ENCODE data around the gene BTBD6. TPM values are rescaled to one million over a fixed set of nuclear protein-coding genes. Genes with fewer than 3 reads are reported as not detected.
"Not testable (repeated sequence)": the region's sequence is repeated elsewhere in the genome, so short reads cannot be mapped to it uniquely, and the experiment has no call there.

BTBD6 gene
- total RNA-seq, 2 donors from 2014 or later, result 60.0 to 82.5 TPM

DNA sequence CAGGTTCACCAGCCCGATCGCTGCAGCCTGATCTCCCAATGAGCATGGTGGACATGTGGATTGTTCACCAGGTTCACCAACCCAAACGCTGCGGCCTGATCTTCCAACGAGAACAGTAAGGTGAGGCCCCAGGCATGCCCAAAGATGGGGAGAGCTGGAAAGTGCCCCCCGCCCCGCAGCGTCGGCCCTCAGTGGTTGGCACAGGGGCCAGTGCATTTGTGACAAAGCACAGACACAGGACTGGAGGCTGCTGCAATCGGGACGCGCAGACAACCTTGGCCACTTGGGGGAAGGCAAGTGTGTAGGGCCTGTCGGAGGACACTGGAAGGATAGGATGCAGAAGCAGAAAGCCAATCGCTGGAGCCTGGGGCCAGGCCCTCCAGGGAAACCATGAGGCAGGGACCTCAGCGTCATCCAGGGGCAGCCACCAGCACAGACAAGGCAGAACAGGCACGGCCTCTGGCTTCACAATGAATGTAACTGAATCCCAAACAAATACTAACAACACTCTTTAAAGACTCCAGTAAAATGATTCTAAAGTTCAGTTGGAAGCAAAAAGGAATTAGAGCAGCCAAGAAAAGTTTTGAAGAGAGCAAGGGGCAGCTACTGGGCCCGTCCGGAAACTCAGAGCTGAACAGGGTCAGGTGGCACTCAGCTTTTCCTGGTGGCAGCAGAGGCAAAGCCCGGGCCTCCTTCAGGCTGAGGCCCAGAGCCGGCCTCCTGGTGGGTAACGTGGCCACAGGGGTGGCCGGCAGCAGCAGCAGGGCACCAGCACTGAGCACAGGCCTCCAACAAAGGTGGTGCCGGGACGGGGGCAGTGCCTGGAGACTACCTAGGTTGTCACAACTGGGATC, 39.1 kb downstream of the BTBD6 start:
- whole genome bisulfite sequencing, result 65% methylated on average over 24 of the region's 24 CpGs
- intact Hi-C loops (cut with DNase I), result loop anchor here (10.0 kb wide), 1 partner anchor 193 kb away; no protein-coding TSS in a partner anchor

DNA sequence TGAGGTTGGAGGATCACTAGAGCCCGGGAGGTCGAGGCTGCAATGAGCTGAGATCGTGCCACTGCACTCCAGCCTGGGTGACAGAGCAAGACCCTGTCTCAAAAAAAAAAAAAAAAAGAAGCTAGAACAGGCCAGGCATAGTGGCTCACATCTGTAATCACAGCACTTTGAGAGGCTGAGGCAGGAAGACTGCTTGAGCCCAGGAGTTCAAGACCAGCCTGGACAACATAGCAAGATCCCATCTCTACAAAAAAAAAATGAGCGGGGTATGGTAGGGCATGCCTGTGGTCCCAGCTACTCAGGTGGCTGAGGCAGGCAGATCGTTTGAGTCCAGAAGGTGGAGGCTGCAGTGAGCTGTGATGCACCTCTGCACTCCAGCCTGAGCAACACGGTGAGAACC, 40.6 kb downstream of the BTBD6 start:
- H3K4me3 ChIP-seq; H3K9me3 ChIP-seq; H3K27me3 ChIP-seq (replicated peaks; ENCODE audit: insufficient read depth); H3K4me1 ChIP-seq (replicated peaks); H3K36me3 ChIP-seq; DNase-seq (ENCODE audit: low spot score); H3K27ac ChIP-seq: not testable (repeated sequence)
- intact Hi-C loops (cut with DNase I), result loop anchor here (10.0 kb wide), 1 partner anchor 194 kb away; no protein-coding TSS in a partner anchor
- 81% methylated on average over 6 of the region's 6 CpGs for WGBS

More for the DNA sequence above, 39.1 kb downstream of the BTBD6 start:
- no peak for DNase-seq (ENCODE audit: low spot score)
- H3K9me3 ChIP-seq, result no peaks in the 10 kb centered on the region
- no peaks in the 10 kb centered on the region for H3K27me3 ChIP-seq (replicated peaks; ENCODE audit: insufficient read depth)
- no peak overlapping the region for H3K4me3 ChIP-seq
- TF ChIP-seq POLR2A (IDR thresholded peaks at IDR 0.05), result no peak
- TF ChIP-seq, protein P1, sequence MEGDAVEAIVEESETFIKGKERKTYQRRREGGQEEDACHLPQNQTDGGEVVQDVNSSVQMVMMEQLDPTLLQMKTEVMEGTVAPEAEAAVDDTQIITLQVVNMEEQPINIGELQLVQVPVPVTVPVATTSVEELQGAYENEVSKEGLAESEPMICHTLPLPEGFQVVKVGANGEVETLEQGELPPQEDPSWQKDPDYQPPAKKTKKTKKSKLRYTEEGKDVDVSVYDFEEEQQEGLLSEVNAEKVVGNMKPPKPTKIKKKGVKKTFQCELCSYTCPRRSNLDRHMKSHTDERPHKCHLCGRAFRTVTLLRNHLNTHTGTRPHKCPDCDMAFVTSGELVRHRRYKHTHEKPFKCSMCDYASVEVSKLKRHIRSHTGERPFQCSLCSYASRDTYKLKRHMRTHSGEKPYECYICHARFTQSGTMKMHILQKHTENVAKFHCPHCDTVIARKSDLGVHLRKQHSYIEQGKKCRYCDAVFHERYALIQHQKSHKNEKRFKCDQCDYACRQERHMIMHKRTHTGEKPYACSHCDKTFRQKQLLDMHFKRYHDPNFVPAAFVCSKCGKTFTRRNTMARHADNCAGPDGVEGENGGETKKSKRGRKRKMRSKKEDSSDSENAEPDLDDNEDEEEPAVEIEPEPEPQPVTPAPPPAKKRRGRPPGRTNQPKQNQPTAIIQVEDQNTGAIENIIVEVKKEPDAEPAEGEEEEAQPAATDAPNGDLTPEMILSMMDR (IDR thresholded peaks at IDR 0.05), result no peak
- no peak for TF ChIP-seq POLR2AphosphoS5 (IDR thresholded peaks at IDR 0.05)
- no peak overlapping the region for H3K27ac ChIP-seq
- no peaks in the 10 kb centered on the region for H3K36me3 ChIP-seq
- no peaks in the 10 kb centered on the region for H3K4me1 ChIP-seq (replicated peaks)

DNA sequence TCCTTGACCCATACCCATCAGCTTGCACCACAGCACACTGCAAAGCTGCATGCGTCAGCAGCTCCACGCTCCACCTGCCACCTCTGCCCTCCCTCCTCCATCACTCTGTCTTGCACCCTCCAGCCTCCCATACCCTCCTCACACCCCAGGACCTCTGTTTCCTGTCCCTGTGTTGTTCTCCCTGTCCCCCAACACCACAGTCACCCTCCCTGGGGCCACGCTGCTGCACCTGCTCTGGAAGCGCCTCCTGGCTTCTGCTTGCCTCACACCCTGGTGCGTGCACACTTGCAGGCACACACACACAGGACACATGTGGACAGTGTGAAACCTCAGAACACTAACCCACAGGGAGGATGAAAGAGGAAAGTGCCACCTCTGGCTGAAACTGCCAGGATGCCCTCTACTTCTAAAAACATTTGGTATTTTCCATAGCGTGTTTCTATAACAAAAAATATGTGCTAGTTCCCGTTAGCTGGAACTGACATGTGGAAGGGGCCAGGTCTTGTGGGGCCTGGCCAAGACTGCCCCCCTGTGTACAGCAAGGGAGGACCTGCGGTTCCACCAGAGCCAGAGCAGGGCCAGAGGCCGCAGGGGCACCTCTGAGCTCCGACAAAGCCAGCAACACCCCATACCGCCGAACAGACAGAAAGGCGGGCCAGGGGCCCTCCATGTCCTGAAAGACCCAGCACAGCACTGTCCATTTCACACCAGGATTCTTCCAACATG, 42.5 kb downstream of the BTBD6 start:
- Histone ChIP-seq H3K27ac (no peak overlapping the region), H3K9me3 (no peaks in the 10 kb centered on the region), H3K27me3 (replicated peaks; ENCODE audit: insufficient read depth) (no peaks in the 10 kb centered on the region), H3K4me3 (no peak overlapping the region), H3K36me3 (no peaks in the 10 kb centered on the region), H3K4me1 (replicated peaks) (no peaks in the 10 kb centered on the region)
- intact Hi-C loops (cut with DNase I), result no loop called here
- DNase-seq (ENCODE audit: low spot score), result no peak
- TF ChIP-seq POLR2AphosphoS5 (IDR thresholded peaks at IDR 0.05) (no peak), POLR2A (IDR thresholded peaks at IDR 0.05) (no peak)
- TF ChIP-seq, protein P1 (IDR thresholded peaks at IDR 0.05), result no peak
- WGBS, result 82% methylated on average over 13 of the region's 13 CpGs

DNA sequence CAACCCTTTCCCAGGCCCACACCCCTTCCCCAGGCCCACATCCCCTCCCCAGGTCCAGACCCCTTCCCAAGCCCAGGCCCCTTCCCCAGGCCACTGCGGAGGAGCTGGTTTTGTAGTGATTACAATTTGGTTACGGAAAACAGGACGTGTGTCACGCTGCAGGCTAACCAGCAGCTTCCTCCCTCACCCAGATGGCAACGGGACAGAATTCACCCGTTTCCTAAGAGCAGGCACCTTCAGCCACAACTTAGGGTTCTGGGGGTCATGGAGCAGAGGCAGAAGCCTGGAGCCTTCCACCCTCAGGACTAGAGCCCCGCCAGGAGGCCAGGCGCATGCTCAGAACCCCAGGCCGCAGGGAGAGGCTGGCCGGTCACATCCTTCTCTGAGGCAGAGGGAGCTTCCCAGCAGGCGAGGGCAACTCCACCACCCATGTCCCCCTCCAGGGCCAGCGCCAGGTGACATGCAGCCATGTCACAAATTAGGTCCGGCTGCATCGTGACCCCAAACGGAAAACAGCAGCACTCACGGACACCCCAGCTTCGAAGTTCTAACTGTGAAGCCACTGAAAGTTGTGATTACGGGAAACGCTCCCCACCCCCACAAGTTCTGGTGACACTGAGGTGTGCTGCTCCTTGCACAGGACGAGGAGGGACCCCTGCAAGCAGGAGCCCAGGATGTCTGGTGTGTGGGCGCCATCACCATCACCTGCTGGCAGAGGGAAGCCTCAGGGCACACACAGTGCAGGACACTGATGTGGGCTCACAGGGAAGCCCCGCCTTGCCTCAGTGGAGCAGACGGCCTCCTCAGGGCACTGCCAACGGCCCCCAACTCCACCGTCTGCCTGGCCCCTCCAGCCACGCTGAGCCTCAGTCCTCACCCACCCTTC, 44.7 kb downstream of the BTBD6 start:
- H3K9me3 ChIP-seq, result no peaks in the 10 kb centered on the region
- WGBS, result 84% methylated on average over 22 of the region's 26 CpGs
- no peak overlapping the region for H3K4me3 ChIP-seq
- TF ChIP-seq POLR2A (IDR thresholded peaks at IDR 0.05) (no peak), POLR2AphosphoS5 (IDR thresholded peaks at IDR 0.05) (no peak)
- TF ChIP-seq, protein P1 (IDR thresholded peaks at IDR 0.05), result no peak
- H3K4me1 ChIP-seq (replicated peaks), result no peaks in the 10 kb centered on the region
- no peak overlapping the region for H3K27ac ChIP-seq
- no peak for DNase-seq (ENCODE audit: low spot score)
- no peaks in the 10 kb centered on the region for H3K27me3 ChIP-seq (replicated peaks; ENCODE audit: insufficient read depth)
- H3K36me3 ChIP-seq, result no peaks in the 10 kb centered on the region
- intact Hi-C loops (cut with DNase I), result no loop called here

DNA sequence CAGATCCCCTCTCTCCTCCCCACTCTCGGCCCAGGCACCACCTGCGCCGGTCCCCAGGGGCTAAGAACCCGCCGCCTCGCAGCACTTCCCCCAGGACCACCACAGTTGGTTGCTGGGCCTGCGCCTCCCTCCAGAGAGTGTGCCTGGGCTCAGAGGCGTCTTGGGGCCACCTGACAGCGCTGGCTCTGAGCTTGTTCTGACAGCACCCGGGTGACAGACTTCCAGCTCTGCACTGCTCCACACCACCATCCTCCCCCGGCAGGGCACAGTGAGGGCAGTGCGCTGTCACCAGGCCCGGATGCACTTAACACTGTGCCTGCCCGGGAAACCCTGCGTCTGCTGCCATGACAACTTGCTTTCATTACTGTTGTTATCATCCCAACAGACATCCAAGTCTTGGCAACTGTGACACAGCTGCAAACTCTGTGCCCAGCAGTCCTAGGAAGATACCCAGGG, 45.8 kb downstream of the BTBD6 start:
- H3K9me3 ChIP-seq, result no peaks in the 10 kb centered on the region
- peaks cover under 1% of the 10 kb centered on the region for H3K4me1 ChIP-seq (replicated peaks)
- no peak for DNase-seq (ENCODE audit: low spot score)
- WGBS, result 33% methylated on average over 8 of the region's 15 CpGs
- TF ChIP-seq, protein P1 (IDR thresholded peaks at IDR 0.05), result no peak
- TF ChIP-seq POLR2AphosphoS5 (IDR thresholded peaks at IDR 0.05) (no peak), POLR2A (IDR thresholded peaks at IDR 0.05) (no peak)
- H3K27me3 ChIP-seq (replicated peaks; ENCODE audit: insufficient read depth), result no peaks in the 10 kb centered on the region
- no peaks in the 10 kb centered on the region for H3K36me3 ChIP-seq
- H3K4me3 ChIP-seq, result no peak overlapping the region
- intact Hi-C loops (cut with DNase I), result no loop called here
- H3K27ac ChIP-seq, result no peak overlapping the region

DNA sequence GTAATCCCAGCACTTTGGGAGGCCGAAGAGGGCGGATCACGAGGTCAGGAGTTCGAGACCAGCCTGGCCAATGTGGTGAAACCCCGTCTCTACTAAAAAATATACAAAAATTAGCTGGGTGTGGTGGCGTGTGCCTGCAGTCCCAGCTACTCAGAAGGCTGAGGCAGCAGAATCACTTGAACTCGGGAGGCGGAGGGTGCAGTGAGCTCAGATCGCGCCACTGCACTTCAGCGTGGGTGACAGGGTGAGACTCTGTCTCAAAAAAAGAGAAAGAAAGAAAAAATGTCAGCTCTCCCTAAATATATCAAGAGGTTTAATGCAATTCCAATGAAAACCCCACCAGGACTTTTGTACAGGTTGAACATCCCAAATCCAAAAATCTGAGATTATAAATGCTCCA, 49.0 kb downstream of the BTBD6 start:
- H3K36me3 ChIP-seq; H3K4me3 ChIP-seq; H3K9me3 ChIP-seq; H3K27me3 ChIP-seq (replicated peaks; ENCODE audit: insufficient read depth); intact Hi-C loops (cut with DNase I); H3K27ac ChIP-seq; DNase-seq (ENCODE audit: low spot score); H3K4me1 ChIP-seq (replicated peaks): not testable (repeated sequence)
- WGBS, result 97% methylated on average over 11 of the region's 11 CpGs

All from prostate gland (tissue), 2 donors.